WTC11 (cell line): Measurements from ENCODE around the gene OGDH. TPM values are rescaled to one million over a fixed set of nuclear protein-coding genes. Genes with fewer than 3 reads are reported as not detected.

Experiments used
- ATAC-seq: fragments of 200-7000 bp; cut with Tn5 transposase; 2 replicates; pipeline ENCODE4 v1.10.0; 2021; ENCODE audit warnings: mild to moderate bottlenecking, moderate library complexity
- CTCF ChIA-PET: fragments of 300-600 bp; sonication (Branson Sonifier 250); formaldehyde crosslinking; loops from one replicate; lab custom pipeline; 2021; ENCODE audit warnings: antibody characterized with exemption; lab: Charles Lee
- POLR2A ChIA-PET: fragments of 350-600 bp; sonication (Branson Sonifier 250); formaldehyde crosslinking; loops from one replicate; lab custom pipeline; 2021; ENCODE audit warnings: antibody characterized with exemption; lab: Charles Lee
- DNase-seq: peaks from one replicate; pipeline ENCODE4 v3.0.0; 2021; ENCODE audit warnings: low spot score
- H3K27ac Mint-ChIP-seq: 2 replicates; pipeline ENCODE4 v1.8.0; 2021; ENCODE audit warnings: mixed read lengths
- H3K27me3 Mint-ChIP-seq: 2 replicates; pipeline ENCODE4 v1.8.0; 2021; ENCODE audit warnings: low read depth, mild to moderate bottlenecking, moderate library complexity, mixed read lengths
- H3K36me3 Mint-ChIP-seq: 2 replicates; pipeline ENCODE4 v1.8.0; 2021; ENCODE audit warnings: mixed read lengths
- H3K4me1 Mint-ChIP-seq: 2 replicates; pipeline ENCODE4 v1.8.0; 2022; ENCODE audit warnings: mixed read lengths
- H3K4me3 Mint-ChIP-seq: 2 replicates; pipeline ENCODE4 v1.8.0; 2021; ENCODE audit warnings: mild to moderate bottlenecking, moderate library complexity, mixed read lengths
- H3K9me3 Mint-ChIP-seq: 2 replicates; pipeline ENCODE4 v1.8.0; 2021; ENCODE audit warnings: mixed read lengths
- AFF4 ChIP-seq: sonication (generic); formaldehyde crosslinking; IDR thresholded peaks from 2 replicates; pipeline ENCODE4 v1.8.1; 2023; ENCODE audit warnings: mild to moderate bottlenecking, missing genetic modification reagents, borderline replicate concordance
- CDX4 ChIP-seq: fragments of 250-450 bp; sonication (Bioruptor Pico); IDR thresholded peaks from 2 replicates; pipeline ENCODE4 v1.9.0; 2021; ENCODE audit warnings: moderate library complexity, mild to moderate bottlenecking, inconsistent platforms, borderline replicate concordance
- CREB1 ChIP-seq: sonication (generic); formaldehyde crosslinking; IDR thresholded peaks from 2 replicates; pipeline ENCODE4 v1.8.0; 2023; ENCODE audit warnings: mild to moderate bottlenecking, missing genetic modification reagents
- CREM ChIP-seq: sonication (generic); formaldehyde crosslinking; IDR thresholded peaks from 2 replicates; pipeline ENCODE4 v1.8.1; 2022; ENCODE audit warnings: mild to moderate bottlenecking, missing genetic modification reagents, moderate library complexity
- FOXJ3 ChIP-seq: sonication (generic); formaldehyde crosslinking; IDR thresholded peaks from 2 replicates; pipeline ENCODE4 v1.9.0; 2021; ENCODE audit warnings: missing genetic modification reagents, mild to moderate bottlenecking, borderline replicate concordance
- FOXP1 ChIP-seq: sonication (generic); formaldehyde crosslinking; IDR thresholded peaks from 2 replicates; pipeline ENCODE4 v1.8.0; 2022; ENCODE audit warnings: missing genetic modification reagents, mild to moderate bottlenecking, moderate library complexity, borderline replicate concordance
- FOXP4 ChIP-seq: sonication (generic); formaldehyde crosslinking; IDR thresholded peaks from 2 replicates; pipeline ENCODE4 v1.8.0; 2022; ENCODE audit warnings: mild to moderate bottlenecking, missing genetic modification reagents
- GTF2I ChIP-seq: fragments of 250-450 bp; sonication (Bioruptor Pico); conservative IDR thresholded peaks from 2 replicates; pipeline ENCODE4 v1.4.0; 2021; ENCODE audit warnings: mild to moderate bottlenecking
- JUN ChIP-seq: sonication (generic); formaldehyde crosslinking; IDR thresholded peaks from 2 replicates; pipeline ENCODE4 v1.8.0; 2023; ENCODE audit warnings: mild to moderate bottlenecking, missing genetic modification reagents
- MYBL2 ChIP-seq: sonication (generic); formaldehyde crosslinking; IDR thresholded peaks from 2 replicates; pipeline ENCODE4 v1.8.1; 2023; ENCODE audit warnings: mild to moderate bottlenecking, moderate library complexity, missing genetic modification reagents
- NFATC4 ChIP-seq: fragments of 250-450 bp; sonication (Bioruptor Pico); IDR thresholded peaks from 2 replicates; pipeline ENCODE4 v1.9.0; 2021; ENCODE audit warnings: mild to moderate bottlenecking
- NR1H2 ChIP-seq: sonication (generic); formaldehyde crosslinking; IDR thresholded peaks from 2 replicates; pipeline ENCODE4 v1.9.0; 2021; ENCODE audit warnings: mild to moderate bottlenecking, moderate library complexity, missing genetic modification reagents
- USF2 ChIP-seq: sonication (generic); formaldehyde crosslinking; IDR thresholded peaks from 2 replicates; pipeline ENCODE4 v1.8.1; 2023; ENCODE audit warnings: mild to moderate bottlenecking, missing genetic modification reagents, moderate library complexity
- ZNF263 ChIP-seq: sonication (generic); formaldehyde crosslinking; IDR thresholded peaks from 2 replicates; pipeline ENCODE4 v1.8.1; 2022; ENCODE audit warnings: low read depth, mild to moderate bottlenecking, moderate library complexity, missing genetic modification reagents
- ZNF317 ChIP-seq: sonication (generic); formaldehyde crosslinking; IDR thresholded peaks from 2 replicates; pipeline ENCODE4 v1.8.1; 2023; ENCODE audit warnings: low read depth, mild to moderate bottlenecking, moderate library complexity, missing genetic modification reagents, borderline replicate concordance
- ZNF416 ChIP-seq: fragments of 250-450 bp; sonication (Bioruptor Pico); IDR thresholded peaks from 2 replicates; pipeline ENCODE4 v1.9.0; 2021; ENCODE audit warnings: mild to moderate bottlenecking, inconsistent platforms
- total RNA-seq: library from RNA; stranded (reverse); gene quantifications from 3 replicates; pipeline ENCODE4 v1.2.3, GENCODE V29; 2021
- TF ChIP-seq, protein P1 (sequence below): fragments of 250-450 bp; sonication (Bioruptor Pico); IDR thresholded peaks from 2 replicates; pipeline ENCODE4 v2.1.2; 2022; ENCODE audit warnings: mild to moderate bottlenecking, moderate library complexity
- TF ChIP-seq, protein P2 (sequence below): fragments of 250-450 bp; sonication (Bioruptor Pico); IDR thresholded peaks from 2 replicates; pipeline ENCODE4 v1.9.0; 2021; ENCODE audit warnings: mild to moderate bottlenecking

The OGDH gene
- total RNA-seq, 1 experiment from 2014 or later = 79.6 TPM

GRCh38 chr7:44711528-44711927 is 105.1 kb downstream of the OGDH start:
- Mint-ChIP-seq H3K9me3 (no peaks in the 10 kb centered on the region), H3K4me3 (no peak overlapping the region), H3K27me3 (no peaks in the 10 kb centered on the region; the same call in 1 of the 2 replicates), H3K4me1 (no peaks in the 10 kb centered on the region), H3K27ac (no peak overlapping the region), H3K36me3 (peaks cover 5% of the 10 kb centered on the region; the same call in 1 of the 2 replicates)
- no peak for TF ChIP-seq FOXJ3 (CRISPR knock-in tag)
- TF ChIP-seq FOXP1 = no peak
- TF ChIP-seq, protein P1, sequence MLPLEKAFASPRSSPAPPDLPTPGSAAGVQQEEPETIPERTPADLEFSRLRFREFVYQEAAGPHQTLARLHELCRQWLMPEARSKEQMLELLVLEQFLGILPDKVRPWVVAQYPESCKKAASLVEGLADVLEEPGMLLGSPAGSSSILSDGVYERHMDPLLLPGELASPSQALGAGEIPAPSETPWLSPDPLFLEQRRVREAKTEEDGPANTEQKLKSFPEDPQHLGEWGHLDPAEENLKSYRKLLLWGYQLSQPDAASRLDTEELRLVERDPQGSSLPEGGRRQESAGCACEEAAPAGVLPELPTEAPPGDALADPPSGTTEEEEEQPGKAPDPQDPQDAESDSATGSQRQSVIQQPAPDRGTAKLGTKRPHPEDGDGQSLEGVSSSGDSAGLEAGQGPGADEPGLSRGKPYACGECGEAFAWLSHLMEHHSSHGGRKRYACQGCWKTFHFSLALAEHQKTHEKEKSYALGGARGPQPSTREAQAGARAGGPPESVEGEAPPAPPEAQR (CRISPR knock-in tag) = no peak
- no peak for TF ChIP-seq ZNF317 (CRISPR knock-in tag)
- TF ChIP-seq, protein P2, sequence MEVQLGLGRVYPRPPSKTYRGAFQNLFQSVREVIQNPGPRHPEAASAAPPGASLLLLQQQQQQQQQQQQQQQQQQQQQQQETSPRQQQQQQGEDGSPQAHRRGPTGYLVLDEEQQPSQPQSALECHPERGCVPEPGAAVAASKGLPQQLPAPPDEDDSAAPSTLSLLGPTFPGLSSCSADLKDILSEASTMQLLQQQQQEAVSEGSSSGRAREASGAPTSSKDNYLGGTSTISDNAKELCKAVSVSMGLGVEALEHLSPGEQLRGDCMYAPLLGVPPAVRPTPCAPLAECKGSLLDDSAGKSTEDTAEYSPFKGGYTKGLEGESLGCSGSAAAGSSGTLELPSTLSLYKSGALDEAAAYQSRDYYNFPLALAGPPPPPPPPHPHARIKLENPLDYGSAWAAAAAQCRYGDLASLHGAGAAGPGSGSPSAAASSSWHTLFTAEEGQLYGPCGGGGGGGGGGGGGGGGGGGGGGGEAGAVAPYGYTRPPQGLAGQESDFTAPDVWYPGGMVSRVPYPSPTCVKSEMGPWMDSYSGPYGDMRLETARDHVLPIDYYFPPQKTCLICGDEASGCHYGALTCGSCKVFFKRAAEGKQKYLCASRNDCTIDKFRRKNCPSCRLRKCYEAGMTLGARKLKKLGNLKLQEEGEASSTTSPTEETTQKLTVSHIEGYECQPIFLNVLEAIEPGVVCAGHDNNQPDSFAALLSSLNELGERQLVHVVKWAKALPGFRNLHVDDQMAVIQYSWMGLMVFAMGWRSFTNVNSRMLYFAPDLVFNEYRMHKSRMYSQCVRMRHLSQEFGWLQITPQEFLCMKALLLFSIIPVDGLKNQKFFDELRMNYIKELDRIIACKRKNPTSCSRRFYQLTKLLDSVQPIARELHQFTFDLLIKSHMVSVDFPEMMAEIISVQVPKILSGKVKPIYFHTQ (CRISPR knock-in tag) = no peak
- no peak for TF ChIP-seq CREM (CRISPR knock-in tag)
- no peak for TF ChIP-seq ZNF416 (CRISPR knock-in tag)
- TF ChIP-seq MYBL2 (CRISPR knock-in tag) = no peak
- TF ChIP-seq ZNF263 = no peak
- no peak for TF ChIP-seq NR1H2
- TF ChIP-seq NFATC4 (CRISPR knock-in tag) = no peak
- no peak for TF ChIP-seq AFF4 (CRISPR knock-in tag)
- no peak for TF ChIP-seq CDX4
- no peak for TF ChIP-seq JUN (CRISPR knock-in tag)
- no peak for TF ChIP-seq CREB1 (CRISPR knock-in tag)
- TF ChIP-seq USF2 (CRISPR knock-in tag) = no peak
- no peak for TF ChIP-seq GTF2I
- no peak for TF ChIP-seq FOXP4 (CRISPR knock-in tag)
- ChIA-PET POLR2A (no interaction called here), CTCF (no interaction called here)
- ATAC-seq = no peak
- no peak for DNase-seq
